HG03460 (cell line): ENCODE data around the gene RAB24.
"Not testable (repeated sequence)": the region's sequence is repeated elsewhere in the genome, so short reads cannot be mapped to it uniquely, and the experiment has no call there.

Source experiments
- ATAC-seq: cut with Tn5 transposase; IDR thresholded peaks from one replicate; pipeline ENCODE4 v1.9.1; 2021; ENCODE audit not compliant: unreplicated experiment

The RAB24 gene

DNA sequence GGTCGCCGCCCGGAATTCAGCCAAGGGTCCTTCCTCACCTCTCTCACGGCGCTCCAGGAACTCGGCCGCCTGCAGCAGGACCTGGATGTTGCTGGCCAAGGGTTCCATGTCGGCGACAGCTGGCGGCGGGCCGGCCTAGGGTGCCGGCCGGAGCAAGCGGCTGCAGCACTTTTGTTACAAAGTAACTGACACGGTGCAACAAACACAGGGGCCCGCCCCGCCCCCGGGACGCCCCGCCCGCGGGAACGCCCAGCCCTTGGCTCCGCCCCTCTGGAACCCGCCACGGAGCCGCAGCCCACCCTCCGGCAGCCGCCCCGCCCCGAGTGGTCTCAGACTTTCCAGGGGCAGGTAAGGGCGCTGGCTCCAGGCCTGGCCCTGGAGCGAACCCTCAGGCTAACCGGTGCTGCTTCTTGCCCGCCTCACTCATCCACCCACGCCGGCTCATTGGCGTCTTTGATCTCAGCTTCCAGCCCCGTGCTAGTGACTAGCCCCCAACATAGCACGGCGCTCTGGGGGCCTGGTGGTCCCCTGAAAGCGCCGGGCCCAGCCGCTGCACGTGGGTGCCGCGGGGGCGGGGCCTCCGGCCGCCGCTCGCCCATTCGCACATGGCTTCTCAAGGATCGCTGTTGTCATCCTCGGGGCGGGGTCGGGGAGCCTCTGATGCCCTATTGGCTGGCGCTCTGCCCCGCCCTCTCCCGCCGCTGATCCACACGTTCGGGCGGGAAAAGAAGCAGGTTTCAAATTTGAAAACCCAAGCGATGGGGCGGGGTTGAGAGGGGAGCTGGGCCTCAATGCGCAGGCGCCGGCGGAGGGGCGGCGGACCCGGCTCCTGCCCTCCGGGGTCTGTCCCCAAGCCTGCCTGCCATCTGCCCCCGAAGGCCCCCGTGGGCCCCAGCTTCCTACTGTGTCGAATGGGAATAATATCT is 8.5 kb upstream of the RAB24 start, which contains the start of gene MXD3:
TSS of gene MXD3 (minus strand) at position 176 of the 926 bp plus-strand sequence. CDS start at position 108, 68 bp downstream.
- ATAC-seq = peak; percentile 69

DNA sequence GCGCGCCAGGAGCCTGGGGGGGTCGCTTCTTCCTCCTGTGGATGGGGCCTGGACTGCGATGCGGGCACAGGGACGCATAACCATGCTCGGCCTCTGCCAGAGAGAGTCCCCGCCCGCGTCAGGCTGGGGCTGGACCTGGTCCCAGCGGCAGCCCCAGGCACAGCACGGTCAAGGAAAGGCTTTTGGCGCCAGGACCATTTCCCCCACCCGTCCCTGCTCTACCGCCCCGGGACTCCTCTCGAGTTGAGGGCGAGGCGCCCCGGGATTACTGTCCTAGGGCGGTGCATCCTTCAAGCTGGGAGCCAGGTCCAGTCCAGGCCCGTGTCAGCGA is 7.8 kb upstream of the RAB24 start:
- ATAC-seq = peak; percentile 2

DNA sequence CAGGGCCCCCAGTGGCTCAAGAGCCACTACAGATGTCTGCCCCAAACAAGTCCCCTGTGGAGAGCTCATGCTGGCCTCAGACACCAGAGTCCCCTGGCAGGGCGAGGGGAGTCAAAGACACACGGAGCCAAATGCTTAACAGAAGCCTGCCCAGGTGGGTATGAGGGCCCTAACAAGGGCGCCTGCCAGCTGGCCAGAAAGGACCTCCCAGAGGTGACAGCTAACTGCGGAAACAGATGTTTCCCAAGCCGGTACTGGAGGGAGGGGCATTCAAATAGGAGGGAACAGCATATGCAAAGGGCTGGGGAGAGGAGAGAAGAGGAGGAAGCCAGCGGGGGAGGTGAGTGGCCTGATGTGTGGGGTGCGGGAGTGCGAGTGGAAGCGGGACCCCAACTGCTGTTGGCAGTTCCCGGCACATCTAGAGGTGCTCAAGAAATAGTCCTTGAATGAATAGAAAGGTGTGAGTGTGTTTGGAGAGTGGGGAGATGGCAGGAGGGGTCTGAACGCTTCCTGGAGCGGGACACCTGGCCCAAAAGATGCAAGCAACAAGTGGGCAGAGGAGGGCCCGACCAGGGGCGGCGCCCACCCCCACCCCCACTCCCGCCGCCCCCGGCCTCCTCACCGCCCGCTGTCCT is 7.4 kb upstream of the RAB24 start:
- ATAC-seq = no peak

DNA sequence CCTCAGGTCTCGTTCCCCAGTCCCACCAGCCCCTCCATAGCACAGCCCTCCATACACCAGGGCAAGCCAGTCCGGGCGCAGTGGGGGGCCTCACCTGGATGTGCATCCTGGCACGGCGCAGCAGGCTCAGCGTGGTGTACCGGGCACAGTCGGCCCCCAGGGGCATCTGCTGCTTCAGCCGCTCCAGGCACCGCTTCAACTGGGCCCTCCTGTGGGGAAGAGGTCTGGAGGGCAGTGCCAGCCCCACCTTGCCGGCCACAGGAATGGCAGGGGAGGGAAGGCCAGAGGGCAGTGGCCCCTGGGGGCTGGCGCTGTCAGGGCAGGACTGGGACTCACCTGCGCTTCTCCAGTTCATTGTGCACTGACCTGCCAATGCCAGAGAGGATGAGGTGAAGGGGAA is 6.8 kb upstream of the RAB24 start:
- ATAC-seq = no peak

DNA sequence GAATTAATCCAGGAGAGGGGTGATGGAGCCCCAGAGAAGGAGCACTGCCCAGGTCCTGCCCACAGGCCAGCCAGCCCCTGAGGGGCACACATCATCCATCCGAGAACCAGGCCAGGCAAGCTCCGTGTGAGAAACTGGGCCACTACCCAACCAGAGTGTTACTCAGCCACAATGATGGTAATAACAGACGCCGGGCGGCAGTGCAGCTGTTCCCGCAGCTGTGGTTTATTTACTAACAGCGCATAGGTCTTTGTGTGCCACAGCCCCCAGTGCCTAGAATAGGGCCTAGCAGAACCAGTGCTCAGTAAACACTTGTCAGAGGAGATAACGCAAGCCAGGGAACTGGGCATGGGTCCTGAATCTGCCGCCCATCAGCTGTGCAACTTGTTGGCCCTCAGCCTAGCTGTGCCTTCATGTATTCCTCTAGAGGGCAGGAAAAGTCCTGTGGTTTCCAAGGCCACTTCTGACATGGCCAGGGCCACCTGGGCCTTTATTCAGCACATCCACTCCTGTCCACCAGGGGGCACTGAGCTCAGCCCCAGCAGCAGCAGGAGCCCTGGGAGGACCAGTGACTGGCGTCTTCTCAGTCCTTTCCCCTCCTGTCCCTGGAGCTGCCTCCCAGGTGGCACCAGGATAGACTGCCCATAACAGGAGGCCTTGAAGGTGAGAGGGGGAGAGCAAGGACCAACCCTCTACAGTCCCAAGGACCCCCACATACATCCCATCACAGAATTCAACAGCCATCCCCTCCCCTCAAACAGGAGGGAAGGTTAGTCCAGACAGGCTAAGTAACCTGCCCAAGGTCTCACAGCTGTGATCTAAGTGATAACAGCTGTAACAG is 6.1 kb upstream of the RAB24 start:
- ATAC-seq = no peak

DNA sequence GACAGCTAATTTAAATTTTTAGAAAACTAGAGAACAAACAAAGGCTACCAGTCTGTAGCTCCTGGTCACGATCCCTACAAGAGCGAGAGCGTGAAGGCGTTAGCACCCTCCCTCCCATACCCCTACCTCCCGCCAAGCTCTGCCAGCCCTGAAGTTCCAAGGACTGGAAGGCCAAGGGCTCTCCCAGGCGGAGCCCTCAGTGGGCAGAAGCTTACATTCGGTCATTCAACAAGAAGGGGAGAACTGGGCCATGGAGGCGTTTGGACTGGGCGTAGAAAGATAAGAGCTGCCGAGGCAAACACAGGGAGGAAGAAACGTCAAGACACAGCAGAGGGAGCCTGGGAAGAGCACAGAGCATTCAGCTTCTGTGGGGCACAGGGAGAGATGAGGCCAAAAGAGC is 5.2 kb upstream of the RAB24 start:
- no peak for ATAC-seq

DNA sequence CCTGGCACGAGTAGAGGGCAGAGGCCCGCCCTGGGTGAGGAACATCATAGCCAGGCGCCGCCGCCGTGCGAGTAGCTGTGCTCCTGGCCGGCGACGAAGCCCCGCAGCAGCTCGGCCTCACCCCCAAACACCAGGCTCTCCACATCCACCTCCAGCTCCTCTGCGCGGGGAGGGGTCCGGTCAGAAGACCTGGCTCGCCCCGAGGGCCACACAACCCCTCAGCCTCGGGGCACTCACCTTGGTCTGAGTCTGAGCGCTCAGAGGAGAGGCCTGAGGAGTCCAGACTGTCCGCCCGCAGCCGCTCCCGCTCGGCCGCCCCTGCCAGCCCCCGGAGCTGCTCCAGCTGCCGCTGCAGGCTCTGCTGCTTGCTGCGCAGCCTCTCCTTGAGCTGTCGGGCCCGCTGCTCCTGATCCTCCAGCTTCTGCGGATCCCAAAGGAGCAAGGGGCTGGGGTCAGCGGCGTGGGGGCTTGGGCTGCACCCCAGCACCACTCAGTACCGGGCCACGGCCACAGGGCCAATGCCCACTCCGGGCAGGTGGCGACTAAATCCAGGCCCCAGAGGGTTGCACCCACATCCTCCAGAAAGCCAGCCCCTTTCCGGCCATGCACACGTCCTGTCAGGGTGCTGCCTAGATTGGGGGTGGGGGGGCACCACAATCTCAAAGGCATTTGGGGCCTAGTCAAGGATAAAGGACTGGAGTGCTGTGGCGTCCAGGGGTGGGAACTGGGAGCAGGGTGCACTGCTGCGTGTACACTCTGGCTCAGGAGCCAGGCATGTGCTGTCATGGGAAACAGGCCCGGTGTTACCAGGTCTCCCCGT is 4.2 kb upstream of the RAB24 start:
- ATAC-seq = no peak

DNA sequence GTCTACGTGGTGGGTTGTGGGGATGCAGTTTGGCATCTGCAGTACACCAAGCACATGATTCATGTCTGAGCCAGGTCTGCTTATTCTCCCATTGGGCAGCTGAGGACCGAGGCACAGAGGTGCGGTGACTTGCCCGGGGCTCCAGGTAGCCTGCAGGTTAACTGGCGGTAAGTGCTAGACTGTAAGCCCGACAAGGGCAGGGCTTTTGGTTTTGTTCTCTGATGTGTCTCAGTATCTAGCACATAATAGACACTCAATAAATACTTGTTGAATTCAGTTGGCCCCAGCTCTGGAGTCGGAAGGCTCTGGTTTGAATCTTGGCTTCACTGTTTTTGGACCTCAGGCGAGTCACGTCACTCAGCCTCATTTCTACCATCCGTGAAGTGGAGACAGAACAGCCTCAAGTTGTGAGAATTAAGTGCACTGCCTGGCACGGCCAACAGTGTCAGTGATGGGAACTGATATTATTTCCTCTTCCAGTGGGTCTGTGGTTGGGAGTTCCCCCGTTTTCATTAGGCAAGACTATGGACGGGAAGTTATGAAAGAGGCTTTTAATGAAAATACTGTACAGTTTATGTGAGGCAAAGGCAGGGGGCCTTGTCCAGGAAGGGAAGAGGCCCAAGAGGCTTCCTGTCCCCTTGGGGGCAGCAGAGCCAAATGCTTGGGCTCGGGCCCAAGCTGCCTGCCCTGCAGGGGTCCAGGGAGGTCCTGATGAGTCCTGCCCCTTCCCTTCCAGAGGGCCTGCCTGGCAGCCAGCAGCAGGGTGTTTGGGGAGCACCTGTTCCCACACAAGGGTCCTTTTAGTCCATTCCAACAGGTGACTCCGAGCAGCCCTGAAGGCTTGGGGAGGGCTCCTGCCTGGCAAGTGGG is 3.4 kb upstream of the RAB24 start:
- no peak for ATAC-seq

DNA sequence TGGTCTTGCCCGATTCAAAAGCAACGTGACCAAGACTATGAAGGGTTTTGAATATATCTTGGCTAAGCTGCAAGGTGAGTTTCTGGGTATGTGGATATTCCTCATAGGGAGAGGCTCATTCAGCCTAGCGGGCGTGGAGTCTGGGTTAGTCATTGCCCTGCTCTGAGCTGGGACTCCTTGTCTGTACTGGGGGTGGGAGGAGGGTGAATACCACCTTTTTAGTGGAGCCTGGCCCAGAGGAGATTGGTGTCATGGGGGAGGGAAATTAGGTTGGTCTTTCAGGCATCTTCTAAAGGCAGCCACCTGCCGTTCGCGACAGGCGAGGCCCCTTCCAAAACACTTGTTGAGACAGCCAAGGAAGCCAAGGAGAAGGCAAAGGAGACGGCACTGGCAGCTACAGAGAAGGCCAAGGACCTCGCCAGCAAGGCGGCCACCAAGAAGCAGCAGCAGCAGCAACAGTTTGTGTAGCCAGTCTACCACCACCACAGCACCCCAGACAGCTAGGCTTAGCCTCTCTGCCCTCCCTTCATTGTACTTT is 2.7 kb upstream of the RAB24 start:
- not testable (repeated sequence) for ATAC-seq

DNA sequence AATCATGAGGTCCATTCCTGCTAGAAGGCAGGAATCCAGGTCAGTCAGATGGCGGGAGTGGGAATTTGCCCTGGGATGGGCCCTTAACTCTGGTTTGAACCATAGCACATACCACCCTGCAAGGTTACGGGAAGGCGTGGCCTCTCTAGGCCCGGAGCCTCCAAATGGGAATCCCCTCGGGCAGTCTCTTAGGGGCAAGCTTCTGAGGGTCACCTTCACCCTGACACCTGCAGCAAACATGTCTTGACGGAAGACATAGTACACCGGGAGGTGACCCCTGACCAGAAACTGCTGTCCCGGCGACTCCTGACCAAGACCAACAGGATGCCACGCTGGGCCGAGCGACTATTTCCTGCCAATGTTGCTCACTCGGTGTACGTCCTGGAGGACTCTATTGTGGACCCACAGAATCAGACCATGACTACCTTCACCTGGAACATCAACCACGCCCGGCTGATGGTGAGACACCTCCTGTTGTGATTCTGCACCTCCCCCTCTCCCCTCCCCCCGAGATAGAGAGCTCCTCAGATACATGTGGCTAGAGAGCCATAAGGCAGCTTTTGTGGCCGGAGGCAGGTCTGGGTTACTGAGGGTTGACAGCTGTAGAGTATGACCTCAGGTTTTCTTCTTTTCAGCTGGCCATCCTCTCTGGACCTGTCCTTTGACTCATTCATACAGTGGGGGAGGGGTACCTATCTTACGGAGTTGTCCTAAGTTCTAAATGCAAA is 1.0 kb upstream of the RAB24 start:
- ATAC-seq = no peak

DNA sequence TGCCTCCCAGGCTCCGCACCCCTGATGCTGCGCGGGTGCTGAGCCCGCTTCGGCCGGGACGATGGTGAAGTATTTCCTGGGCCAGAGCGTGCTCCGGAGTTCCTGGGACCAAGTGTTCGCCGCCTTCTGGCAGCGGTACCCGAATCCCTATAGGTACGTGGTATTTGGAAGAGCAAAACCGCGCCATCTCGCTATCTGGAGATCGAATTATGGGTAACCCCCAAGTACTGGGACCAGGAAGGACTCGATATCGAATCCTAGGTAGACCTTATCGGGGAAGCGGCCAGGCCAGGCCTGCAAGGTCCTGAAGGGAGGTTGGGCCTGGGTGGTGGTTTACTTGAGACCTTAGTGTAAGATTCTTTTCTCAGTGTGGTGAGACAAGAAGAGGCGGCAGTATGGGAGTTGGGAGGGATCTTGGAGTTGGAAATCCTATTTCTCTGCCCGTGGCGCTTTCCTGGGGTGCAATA is 439 bp upstream of the RAB24 start:
- no peak for ATAC-seq

DNA sequence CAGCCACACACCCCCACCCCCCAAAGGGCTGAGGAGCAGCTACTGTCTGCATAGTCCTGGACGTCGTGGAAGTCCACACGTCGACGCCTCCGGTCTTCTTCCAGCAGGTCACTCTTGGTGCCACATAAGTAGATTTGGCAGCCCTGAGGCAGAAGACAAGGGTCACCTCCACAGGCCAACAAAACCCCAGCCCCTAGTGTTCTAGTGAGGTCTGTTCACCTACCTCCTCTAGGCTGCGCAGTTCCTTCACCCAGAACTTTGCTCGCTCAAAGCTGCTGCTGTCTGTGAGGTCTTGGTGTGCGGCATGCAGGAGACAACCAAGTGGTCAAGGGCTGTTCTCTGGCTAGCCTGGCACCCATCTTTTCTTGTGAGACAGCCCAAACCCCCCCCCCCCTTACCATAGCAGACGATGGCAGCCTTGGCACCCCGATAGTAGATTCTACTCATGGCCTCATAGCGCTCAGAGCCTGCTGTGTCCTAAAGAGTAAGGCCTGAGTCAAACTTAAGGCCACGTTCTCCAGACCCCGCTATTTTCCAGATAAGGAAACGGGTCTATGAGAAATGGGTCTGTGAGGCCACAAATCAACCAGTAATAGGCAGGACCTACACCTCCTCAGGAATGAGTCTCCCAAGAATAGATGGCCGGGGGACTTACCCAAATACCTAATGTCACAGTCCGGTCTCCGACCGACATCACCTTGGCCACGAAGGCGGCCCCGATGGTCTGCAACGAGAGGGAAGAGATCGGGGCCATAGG is 987 bp downstream of the RAB24 start:
- ATAC-seq = no peak

DNA sequence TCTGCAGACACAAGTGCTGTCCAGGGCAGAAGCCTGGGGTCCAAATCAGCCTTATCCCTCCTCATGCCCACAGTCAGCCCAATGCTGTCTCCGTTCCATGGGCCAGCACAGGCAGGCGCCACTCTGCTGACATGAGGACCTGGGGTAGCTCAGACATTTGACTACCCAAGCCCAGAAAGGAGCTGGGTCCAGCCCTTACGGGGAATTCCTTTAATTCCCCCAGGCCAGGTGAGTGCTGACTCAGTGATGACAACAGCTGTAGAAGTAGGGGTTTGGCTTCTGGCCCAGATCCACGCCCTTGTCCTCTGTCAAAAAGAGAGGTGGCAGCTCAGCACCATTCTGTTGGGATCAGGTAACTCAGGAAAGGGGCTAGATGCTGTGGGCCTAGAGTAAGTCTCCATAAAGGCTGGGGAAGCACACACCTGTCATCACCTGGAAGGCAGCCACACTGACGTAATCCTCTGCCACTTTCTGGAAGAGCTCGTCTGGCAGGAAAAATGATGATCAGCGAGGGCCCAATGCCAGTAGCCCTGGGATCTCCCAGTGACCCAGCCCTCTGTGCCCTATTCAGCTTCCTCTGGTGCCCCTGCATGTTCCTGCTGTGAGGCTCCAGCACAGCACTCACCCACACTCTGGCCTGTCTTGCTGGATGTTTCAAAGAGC is 1.9 kb downstream of the RAB24 start:
- no peak for ATAC-seq

DNA sequence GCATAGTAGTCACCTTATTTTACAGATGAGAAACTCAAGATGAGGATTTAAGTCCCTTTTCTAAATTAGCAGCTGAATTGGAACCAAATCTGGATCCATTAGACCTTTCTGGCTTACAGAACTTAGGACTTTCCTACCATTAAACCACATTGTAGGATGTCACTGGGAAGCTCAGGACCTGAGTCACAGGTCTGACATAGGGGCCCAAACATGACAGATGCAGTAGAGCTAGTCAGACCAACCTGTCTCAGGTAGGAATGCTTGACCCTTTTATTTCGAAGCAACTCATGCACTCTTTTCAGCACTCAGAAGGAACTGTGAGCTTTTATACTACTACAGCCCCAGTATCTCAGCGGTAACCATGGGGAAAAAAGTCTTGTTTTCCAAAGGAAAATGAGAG is 2.6 kb downstream of the RAB24 start:
- no peak for ATAC-seq

DNA sequence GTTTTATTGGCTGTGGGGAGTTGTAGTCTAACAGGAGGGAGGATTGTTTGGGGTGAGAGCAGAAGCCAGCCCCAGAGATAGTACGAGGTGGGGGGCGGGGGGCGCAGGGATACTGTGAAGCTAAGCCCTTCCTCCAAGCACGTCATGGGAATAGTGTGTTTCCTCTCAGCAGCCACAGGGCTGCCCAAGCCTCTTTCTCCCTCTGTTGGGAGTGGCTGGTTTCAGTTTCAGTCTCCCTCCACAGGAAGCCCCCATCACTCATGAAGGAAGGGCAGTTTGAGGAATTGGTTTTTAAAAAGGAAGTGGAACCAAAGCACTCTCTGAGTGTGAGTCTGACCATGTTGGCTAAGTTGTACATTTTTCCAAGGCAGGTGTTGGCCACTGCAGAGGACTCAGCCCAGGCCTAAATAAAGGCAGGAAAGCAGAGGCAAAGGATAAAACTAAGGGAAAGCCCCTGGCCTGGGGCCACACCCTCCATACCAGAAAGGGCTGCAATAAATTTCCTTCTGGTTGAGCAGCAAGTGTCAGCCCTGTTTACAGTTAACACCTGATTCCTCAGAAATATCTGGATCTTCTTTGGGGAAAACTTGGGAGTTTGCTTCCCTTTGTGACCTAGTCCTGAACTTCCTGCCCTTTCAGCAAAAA is 3.2 kb downstream of the RAB24 start:
- ATAC-seq = peak; percentile 40

DNA sequence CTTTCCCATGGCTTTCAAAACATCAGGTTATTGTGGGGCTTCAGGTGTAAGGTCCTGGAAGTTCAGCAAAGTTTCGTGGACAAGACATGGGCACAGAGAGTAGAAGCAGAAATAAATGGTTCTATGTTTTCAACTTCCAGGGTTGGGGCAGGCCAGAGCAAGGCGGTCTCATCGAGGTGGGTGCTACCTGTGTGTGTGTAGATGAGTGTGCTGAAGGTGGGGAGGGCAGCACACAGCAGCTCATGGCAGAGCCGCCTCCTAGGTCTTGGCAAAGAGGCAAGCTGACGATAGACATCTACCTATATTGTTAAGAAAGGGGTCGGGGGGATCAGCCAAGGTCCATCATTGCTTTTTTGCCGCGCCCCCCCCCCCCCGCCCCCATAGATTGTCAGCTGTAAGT is 3.8 kb downstream of the RAB24 start:
- ATAC-seq = no peak

DNA sequence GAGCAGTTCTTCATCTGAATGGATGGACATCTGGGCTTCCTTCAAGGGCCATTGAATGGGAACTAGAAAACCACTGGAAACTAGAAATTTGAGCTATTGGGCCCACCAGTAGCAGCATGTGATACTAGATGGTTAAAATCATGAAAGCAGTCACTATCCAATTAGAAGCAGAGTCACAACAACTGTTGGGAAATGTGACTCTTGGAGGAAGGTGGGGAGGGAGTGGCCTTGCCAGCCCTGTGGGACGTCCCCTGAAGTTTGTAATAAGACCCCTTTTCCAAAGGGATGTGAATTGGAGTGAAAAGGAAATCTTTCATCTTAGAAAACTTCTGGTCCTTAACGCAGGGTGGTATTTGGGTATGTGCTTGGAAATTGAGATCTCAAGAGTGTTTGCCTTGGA is 5.6 kb downstream of the RAB24 start:
- ATAC-seq = no peak
